ENCODE data around the gene SPRR5.

DNA sequence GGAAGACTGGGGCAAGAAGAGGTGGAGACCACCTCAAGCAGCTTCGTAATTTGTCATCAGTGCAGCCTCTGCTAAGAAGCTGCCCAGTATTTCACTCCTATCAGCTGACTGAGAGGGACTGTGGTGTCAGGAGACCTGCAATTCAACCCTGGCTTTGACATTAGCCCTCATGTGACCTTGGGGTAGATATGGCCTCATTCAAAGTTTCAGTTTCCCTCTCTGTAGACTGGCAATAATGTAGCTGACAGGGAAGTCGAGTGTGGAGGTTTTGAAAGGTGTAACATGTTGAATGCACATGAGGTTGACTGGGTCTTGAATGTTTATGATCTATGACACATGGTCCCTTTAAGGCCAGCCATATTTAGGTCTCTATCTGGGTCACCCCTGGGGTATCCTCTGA is 21.2 kb downstream of the SPRR5 start:
- TF ChIP-seq, protein P1, sequence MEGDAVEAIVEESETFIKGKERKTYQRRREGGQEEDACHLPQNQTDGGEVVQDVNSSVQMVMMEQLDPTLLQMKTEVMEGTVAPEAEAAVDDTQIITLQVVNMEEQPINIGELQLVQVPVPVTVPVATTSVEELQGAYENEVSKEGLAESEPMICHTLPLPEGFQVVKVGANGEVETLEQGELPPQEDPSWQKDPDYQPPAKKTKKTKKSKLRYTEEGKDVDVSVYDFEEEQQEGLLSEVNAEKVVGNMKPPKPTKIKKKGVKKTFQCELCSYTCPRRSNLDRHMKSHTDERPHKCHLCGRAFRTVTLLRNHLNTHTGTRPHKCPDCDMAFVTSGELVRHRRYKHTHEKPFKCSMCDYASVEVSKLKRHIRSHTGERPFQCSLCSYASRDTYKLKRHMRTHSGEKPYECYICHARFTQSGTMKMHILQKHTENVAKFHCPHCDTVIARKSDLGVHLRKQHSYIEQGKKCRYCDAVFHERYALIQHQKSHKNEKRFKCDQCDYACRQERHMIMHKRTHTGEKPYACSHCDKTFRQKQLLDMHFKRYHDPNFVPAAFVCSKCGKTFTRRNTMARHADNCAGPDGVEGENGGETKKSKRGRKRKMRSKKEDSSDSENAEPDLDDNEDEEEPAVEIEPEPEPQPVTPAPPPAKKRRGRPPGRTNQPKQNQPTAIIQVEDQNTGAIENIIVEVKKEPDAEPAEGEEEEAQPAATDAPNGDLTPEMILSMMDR (IDR thresholded peaks at IDR 0.05), result no peak
- TF ChIP-seq POLR2A (IDR thresholded peaks at IDR 0.05), result no peak
